Measurements from ENCODE around the gene IFNA4. TPM values are rescaled to one million over a fixed set of nuclear protein-coding genes. Genes with fewer than 3 reads are reported as not detected.

The IFNA4 gene
- total RNA-seq, 4 donors from 2014 or later: not detected

Small RNA genes within 50 kb of the gene (small RNA-seq; reads per million reads assigned to genes)
- not detected for gene RF00019

Other genes starting within 250 kb of the IFNA4 start
- 1 to 10 TPM; 1.8 to 4.8 (median 3.3) TPM for gene HACD4, start 155.9 kb downstream of the IFNA4 start, total RNA-seq
- not detected for gene IFNB1, start 109.6 kb downstream of the IFNA4 start, total RNA-seq
- gene IFNW1, start 45.8 kb downstream of the IFNA4 start, total RNA-seq: not detected
- gene IFNA21, start 20.9 kb downstream of the IFNA4 start, total RNA-seq: not detected
- gene IFNA7, start 14.6 kb upstream of the IFNA4 start, total RNA-seq: not detected
- gene IFNA10, start 19.6 kb upstream of the IFNA4 start, total RNA-seq: not detected
- gene IFNA16, start 29.7 kb upstream of the IFNA4 start, total RNA-seq: not detected
- not detected for gene IFNA17, start 40.6 kb upstream of the IFNA4 start, total RNA-seq
- gene IFNA14, start 52.4 kb upstream of the IFNA4 start, total RNA-seq: not detected
- gene IFNA5, start 117.7 kb upstream of the IFNA4 start, total RNA-seq: not detected
- gene KLHL9, start 147.8 kb upstream of the IFNA4 start, total RNA-seq: 10 to 100 TPM; 28.4 to 31.0 (median 30.9) TPM
- gene IFNA6, start 163.3 kb upstream of the IFNA4 start, total RNA-seq: not detected
- not detected for gene IFNA13, start 180.5 kb upstream of the IFNA4 start, total RNA-seq
- gene IFNA2, start 197.8 kb upstream of the IFNA4 start, total RNA-seq: not detected
- gene IFNA8, start 221.5 kb upstream of the IFNA4 start, total RNA-seq: not detected

Data from thyroid gland (tissue), 4 donors.